HG03025 (cell line): Measurements from ENCODE around the gene INA.
"Not testable (repeated sequence)": the region's sequence is repeated elsewhere in the genome, so short reads cannot be mapped to it uniquely, and the experiment has no call there.

ENCODE experiments used
- ATAC-seq: cut with Tn5 transposase; IDR thresholded peaks from one replicate; pipeline ENCODE4 v1.9.1; 2021; ENCODE audit warnings: mild to moderate bottlenecking, moderate library complexity; ENCODE audit not compliant: unreplicated experiment, low FRiP score

INA gene

DNA sequence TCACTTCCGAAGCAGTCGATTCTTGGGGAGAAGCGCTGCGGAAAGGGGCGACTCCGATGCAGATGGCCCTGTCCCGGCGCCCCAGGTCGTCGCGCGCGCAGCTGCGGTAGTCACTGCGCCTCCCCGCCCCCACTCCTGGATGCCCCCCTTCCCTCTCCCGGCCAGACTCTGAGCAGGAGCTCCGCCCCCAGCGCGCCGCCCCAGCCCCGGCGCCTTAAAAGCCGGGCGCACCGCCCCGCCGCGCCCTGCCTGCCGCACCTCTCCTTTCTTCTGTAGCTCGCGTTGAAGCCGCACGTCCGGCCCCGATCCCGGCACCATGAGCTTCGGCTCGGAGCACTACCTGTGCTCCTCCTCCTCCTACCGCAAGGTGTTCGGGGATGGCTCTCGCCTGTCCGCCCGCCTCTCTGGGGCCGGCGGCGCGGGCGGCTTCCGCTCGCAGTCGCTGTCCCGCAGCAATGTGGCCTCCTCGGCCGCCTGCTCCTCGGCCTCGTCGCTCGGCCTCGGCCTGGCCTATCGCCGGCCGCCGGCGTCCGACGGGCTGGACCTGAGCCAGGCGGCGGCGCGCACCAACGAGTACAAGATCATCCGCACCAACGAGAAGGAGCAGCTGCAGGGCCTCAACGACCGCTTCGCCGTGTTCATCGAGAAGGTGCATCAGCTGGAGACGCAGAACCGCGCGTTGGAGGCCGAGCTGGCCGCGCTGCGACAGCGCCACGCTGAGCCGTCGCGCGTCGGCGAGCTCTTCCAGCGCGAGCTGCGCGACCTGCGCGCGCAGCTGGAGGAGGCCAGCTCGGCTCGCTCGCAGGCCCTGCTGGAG lies at the start of gene INA:
INA (plus strand) TSS at position 243 of the 817 bp plus-strand sequence; CDS start at position 317, 74 bp downstream.
- no peak for ATAC-seq

DNA sequence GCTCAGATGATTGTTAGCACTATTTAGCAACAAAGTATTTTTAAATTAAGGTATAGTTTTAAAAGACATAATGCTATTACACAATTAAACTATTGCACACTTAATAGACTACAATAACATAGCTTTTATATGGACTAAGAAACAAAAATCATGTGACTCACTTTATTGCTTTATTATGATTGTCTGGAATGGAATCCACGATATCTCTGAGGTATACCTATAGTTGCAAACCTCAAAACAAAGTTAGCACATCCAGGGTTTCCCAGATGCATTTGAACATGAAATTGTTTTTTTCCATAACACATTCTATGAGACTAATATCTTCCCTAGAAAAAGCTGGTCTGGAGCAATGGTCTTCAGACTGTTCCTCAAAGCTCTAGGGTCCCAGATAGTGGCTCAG lies 49.5 kb upstream of the INA start:
- ATAC-seq, result no peak

DNA sequence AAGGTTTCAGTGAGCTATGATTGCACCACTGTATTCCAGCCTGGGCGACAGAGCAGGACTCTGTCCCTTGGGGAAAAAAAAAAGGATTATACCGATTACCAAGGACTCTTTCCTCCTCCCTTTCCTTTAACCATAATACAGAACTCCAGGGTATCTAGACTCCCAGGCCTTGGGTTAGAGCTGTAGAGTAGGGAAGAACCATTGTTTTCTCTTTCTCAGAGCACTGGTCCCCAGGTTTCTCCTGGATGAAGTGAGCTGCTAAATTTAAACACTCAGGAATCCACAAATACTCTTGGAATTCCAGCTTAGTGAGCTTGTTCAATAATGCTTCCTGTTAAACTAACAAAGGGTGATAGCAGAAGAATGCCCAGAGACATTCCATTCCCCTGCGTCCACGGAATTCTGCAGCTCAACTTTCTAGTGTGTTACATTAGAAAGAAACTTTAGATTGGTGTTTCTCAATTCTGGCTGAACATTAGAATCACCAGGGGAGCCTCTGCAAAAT lies 45.8 kb upstream of the INA start:
- no peak for ATAC-seq

DNA sequence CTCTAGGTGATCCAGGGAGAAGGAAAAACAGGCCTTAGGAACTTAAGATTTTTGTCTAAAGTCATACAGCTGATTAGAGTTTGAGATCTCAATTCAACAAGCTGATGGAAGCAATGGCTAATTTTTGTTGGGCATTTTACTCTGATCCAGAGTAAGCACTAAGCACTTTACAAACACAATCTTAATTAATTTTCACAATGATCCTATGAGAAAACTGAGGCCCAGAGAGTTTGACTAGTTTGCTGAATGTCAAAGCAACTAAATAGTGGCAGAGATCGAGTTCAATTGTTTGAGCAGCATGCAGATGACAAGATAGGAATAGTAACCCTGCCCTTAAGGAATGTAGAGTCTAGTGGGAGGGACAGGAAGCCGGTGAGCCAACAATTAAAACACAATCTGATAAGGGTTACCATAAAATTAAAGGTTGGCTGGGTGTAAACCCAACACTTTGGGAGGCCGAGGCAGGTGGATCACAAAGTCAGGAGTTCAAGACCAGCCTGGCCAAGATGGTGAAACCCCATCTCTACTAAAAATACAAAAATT lies 44.7 kb upstream of the INA start:
- no peak for ATAC-seq

DNA sequence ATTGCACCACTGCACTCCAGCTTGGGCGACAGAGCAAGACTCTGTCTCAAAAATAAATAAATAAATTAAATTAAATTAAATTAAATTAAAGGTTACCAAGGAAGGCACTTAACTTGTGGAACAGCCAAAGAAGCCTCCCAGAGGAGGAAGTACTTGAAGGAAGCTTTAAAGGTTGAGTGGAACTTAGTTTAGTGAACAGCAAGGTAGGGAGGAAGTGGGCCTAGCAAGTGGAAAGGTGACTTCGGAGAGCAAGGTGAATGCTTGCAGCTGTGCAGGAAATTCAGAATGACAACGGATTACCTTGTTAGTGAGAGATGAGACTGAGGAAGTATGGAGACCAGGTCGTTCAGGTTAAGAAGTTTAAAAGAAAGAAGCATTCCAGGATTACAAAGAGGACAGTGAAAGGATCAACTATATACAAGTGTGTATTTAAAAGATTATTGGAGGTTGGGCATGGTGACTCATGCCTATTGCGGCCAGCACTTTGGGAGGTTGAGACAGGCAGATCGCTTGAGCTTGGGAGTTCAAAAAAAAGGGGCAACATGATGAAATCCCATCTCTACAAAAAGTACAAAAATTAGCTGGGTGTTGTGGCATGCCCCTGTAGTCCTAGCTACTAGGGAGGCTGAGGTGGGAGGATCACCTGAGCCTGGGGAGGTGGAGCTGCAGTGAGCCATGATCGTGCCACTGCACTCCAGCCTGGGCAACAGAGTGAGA lies 44.0 kb upstream of the INA start:
- ATAC-seq, result no peak

DNA sequence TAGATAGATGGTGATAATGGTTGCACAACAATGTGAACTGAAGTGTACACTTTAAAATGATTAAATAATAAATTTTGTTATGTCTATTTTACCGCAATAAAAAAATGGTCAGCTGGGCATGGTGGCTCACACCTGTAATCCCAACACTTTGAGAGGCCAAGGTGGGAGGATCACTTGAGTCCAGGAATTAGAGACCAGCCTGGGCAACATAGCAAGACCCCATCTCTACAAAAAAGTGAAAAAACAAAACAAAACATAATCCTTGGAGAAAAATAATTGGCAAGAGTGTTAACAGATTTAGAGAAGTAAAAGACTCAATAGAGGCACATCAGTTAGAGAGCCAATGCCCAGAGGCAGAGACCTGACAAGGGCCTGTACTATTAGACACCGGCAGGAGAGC lies 41.2 kb upstream of the INA start:
- ATAC-seq, result no peak

DNA sequence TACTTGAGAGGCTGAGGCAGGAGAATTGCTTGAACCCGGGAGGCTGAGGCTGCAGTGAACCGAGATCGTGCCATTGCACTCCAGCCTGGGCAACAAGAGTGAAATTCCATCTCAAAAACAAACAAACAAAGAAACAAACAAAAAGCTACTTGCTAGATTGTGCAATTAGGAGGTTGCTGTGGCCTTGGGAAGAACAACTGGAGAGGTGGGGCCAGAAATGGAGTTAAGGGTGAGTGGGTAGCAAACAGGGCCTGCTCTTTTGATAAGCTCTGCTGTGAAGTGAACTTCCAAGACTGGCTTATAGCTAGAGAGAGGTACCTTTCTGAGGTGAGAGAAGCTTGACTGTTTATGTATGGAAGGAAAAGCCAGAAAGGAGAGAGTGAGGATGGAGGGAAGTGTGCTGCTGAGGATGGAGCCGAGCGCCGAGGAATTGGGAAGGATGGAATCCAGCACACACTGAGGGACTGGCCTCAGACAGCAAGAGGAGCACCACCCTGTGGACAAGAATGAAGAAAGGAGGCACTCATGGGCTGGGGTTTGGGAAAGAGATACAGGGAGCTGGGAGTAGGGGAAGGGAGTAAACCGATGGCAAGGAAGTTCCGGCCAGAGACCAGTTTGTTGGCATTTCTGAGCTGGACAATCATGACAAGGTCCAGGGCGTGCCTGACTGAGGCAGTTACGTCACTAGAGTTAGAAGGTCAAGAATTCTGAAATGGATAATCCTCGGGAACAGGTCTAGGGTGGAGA lies 38.3 kb upstream of the INA start:
- no peak for ATAC-seq

DNA sequence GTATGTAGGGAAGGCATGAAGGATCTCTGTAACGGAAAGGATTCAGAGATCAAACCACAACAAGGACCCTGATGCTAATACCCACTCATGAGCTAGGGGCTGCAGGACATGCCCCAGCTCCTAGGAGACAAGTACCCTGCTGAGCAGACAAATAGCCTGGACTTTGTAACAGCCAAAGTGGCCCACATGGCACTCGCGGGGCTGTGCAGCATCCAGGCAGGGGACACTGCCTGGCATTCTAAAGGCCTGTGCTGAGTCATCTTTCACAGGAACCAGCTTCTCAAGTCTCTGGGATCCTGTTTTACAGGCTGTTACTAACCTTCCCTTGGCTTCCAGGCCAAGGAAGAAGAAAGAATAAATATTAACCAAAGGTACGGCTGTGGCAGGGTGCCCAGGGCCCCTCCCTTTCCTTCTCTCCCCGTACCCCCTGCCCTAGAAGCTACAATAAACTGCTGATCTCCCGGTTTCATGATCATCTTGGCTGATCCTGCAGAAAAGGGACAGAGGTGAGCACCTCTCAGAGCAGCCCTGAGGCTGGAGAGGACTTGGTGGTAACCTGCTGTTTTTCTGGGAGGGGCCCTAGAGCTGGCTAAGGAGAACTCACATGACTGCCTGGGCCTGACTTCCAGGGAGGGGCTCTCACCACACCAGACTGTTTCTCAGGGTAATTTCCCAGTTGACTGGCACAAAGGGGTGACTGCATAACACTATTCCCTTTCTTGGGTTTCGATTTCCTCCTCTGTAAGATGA lies 35.5 kb upstream of the INA start:
- no peak for ATAC-seq

DNA sequence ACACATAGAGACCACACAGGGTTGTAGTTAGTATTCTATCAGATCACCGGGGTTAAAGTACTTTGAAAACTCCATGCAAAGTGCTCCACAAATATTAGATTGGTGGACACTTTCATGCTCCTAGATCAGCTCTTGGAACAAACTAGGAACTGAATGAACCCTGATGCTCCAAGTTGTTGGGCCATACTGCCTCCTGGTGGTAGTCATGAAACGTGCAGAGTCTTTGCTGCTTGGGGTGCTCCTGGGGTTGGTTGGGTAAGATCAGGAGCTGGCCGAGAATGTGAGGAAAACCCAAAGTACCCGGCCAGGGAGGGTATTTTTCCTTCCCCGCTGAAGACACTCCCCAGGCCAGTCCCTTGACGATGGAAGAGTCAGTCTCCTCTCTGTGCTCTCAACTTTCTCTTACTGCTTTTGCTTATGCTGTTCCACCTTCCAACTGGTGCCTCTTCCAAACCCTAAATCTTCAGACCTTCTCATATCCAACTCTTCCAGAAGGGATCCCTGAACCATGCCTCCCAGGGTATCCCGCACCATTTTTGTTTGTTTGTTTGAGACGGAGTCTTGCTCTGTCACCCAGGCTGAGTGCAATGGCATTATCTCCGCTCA lies 32.2 kb upstream of the INA start:
- no peak for ATAC-seq

DNA sequence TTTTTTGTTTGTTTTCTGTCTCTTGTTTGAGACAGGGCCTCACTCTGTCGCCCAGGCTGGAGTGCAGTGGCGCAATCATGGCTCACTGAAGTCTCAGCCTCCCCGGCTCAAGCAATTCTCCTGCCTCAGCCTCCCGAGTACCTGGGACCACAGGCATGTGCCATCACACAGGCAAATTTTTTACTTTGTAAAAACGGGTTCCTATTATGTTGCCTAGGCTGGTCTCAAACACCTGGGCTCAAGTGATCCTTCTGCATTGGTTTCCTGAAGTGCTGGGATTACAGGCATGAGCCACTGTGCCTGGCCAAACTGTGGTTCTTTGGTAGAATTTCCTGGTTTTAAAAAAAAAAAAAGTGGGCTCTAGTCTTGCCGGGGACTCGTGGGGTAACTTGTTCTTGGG lies 31.4 kb upstream of the INA start, which contains the start of gene RPEL1:
RPEL1 (plus strand) TSS at position 301 of the 400 bp plus-strand sequence. CDS start 110 bp downstream, outside the sequence.
- not testable (repeated sequence) for ATAC-seq

DNA sequence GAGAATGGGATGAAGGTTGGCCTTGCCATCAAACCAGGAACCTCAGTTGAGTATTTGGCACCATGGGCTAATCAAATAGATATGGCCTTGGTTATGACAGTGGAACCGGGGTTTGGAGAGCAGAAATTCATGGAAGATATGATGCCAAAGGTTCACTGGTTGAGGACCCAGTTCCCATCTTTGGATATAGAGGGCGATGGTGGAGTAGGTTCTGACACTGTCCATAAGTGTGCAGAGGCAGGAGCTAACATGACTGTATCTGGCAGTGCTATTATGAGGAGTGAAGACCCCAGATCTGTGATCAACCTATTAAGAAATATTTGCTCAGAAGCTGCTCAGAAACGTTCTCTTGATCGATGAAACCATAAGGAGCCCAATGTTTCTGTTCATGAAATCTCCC lies 30.6 kb upstream of the INA start:
- ATAC-seq, result no peak

DNA sequence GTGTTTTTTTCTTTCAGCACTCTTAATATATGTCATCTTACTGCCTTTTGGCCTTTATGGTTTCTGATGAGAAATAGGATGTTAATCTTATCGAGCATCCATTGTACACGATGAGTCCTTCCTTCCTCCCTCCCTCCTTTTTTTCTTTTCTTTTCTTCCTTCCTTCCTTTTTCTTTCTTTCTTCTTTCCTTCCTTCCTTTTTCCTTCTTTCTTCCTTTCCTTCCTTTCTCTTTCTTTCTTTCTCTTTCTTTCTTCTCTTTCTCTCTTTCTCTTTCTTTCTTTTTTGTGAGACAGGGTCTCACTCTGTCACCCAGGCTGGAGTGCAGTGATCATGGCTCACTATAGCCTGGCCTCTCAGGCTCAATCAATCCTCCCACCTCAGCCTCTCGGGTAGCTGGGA lies 22.8 kb upstream of the INA start:
- ATAC-seq, result no peak

DNA sequence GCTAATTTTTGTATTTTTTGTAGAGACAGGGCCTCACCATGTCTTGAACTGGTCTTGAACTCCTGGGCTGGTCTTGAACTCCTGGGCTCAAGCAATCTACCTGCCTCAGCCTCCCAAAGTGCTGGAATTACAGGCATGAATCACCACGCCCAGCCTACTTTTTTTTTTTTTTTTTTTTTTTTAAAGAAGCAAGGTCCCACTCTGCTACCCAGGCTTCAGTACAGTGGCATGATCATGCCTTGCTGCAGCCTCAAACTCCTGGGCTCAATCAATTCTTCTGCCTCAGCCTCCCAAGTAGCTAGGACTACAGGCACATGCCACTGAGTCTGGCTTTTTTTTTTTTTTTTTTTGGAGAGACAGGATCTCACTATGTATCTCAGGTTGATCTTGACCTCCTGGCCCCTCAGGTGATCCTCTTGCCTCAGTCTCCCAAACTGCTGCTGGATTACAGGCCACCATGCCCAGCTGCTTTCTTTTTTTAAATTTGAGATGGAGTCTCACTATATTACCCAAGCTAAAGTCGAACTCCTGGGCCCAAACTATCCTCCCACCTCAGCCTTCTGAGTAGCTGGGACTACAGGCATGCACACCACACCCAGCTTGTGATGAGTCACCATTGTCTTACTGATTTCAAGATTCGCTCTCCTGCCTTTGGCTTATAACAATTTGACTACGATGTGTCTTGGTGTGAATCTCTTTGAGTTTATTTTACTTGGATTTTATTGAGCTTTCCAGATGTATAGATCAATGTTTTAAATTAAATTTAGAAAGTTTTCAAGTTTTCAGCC lies 22.2 kb upstream of the INA start:
- ATAC-seq, result no peak

DNA sequence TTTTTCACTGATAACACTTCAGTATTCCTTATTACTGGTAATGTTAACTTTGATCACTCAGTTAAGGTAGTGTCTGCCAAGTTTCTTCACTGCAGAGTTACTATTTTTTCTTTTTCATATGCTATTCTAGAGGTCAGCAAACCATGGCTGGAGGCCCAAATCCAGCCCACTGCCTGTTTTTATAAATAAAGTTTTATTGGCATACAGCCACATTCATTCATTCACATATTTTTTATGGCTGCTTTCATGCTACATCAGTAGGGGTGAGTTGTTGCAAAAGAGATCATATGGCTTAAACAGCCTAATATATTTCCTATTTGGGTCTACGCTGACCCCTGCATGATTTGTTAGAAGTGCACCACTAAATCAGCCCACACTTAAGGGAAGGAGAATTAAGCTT lies 20.3 kb upstream of the INA start:
- no peak for ATAC-seq

DNA sequence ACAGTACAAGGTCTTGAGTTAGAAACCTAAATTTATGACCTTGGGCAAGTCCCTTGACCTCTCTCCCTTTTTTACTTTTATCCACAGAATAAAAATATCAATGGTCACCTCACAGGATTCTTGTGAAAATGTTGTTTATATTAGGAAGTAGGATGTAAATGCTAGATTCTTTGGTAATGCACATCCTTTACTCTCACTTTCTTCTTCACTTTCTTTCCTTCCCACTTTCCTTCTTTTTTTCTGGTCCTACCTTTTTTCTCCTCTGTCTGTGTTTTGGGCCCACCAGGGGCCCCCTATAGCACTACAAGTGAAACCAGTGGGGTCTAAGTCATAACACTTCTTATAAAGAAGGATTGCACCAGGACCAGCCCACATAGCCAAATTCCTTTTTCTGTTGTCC lies 19.1 kb upstream of the INA start:
- no peak for ATAC-seq

DNA sequence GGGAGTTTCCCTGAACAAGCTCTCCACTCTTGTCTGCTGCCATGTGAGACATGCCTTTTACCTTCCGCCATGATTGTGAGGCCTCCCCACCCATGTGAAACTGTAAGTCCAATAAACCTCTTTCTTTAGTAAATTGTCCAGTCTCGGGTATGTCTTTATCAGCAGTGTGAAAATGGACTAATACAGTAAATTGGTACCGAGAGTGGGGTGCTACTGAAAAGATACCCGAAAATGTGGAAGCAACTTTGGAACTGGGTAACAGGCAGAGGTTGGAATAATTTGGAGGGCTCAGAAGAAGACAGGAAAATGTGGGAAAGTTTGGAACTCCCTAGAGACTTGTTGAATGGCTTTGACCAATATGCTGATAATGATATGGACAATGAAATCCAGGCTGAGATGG lies 18.0 kb upstream of the INA start:
- ATAC-seq, result not testable (repeated sequence)

DNA sequence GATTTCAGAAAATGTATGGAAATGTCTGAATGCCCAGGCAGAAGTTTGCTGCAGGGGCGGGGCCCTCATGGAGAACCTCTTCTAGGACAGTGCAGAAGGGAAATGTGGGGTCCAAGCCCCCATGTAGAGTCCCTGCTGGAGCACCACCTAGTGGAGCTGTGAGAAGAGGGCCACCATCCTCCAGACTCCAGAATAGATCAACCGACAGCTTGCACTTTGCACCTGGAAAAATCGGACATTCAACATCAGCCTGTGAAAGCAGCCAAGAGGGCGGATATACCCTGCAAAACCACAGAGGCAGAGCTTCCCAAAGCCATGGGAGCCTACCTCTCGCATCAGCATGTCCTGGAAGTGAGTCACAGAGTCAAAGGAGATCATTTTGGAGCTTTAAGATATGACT lies 16.9 kb upstream of the INA start:
- no peak for ATAC-seq

DNA sequence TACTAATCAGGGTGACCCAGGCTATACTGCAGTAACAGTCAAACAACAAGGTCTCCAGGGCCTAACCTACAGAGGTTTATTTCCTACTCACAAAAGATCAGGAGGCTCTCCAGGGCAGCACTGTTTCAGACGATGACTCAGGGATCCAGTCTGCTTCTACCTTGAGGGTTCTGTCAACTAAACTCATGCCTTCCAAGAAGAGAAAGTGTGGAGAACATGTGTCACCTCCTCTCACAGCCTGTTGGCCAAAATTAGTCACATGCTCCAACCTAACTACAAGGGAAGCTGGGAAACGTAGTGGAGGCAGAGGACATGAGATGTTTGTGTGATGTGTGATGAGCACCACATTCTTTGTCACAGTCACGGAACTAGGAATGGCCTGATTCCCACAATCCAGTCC lies 14.7 kb upstream of the INA start:
- no peak for ATAC-seq
